Activated naive CD4-positive, alpha-beta T cell (primary cell): Measurements from ENCODE around the gene ACAD8.
A peak's percentile ranks its signal among the peaks of the same experiment; 100 is the strongest.
"Not testable (repeated sequence)": the region's sequence is repeated elsewhere in the genome, so short reads cannot be mapped to it uniquely, and the experiment has no call there.

Experiments
- DNase-seq, 4 experiments: peaks; one replicate each; lab custom pipeline; 2025; lab: John Stamatoyannopoulos, UW

The ACAD8 gene

GRCh38 chr11:134266841-134267251, 13.5 kb downstream of the ACAD8 start:
- no peak for DNase-seq

- no peak for DNase-seq
Observed at GRCh38 chr11:134267461-134267860, 14.1 kb downstream of the ACAD8 start.

- no peak for DNase-seq
Observed at GRCh38 chr11:134267966-134268365, 14.6 kb downstream of the ACAD8 start.

GRCh38 chr11:134270250-134270714, 16.9 kb downstream of the ACAD8 start:
- no peak for DNase-seq

GRCh38 chr11:134271978-134272377, 18.6 kb downstream of the ACAD8 start:
- DNase-seq: no peak

- no peak for DNase-seq
Observed at GRCh38 chr11:134272381-134273316, 19.3 kb downstream of the ACAD8 start.

- DNase-seq: no peak
Observed at GRCh38 chr11:134273317-134273712, 19.9 kb downstream of the ACAD8 start.

- DNase-seq: no peak
Observed at GRCh38 chr11:134275188-134275533, 21.8 kb downstream of the ACAD8 start.

- DNase-seq: peak; percentile 24 to 71 (median 49)
Observed at GRCh38 chr11:134275534-134276395, 22.4 kb downstream of the ACAD8 start, which contains the start of gene GLB1L3. Gene GLB1L3, plus strand, starts transcription at chr11:134276379. Its CDS starts 362 bp downstream, at chr11:134276741.

GRCh38 chr11:134276396-134277182, 23.2 kb downstream of the ACAD8 start:
- DNase-seq: no peak

GRCh38 chr11:134277183-134278001, 24.0 kb downstream of the ACAD8 start:
- DNase-seq: no peak

GRCh38 chr11:134278356-134278755, 25.0 kb downstream of the ACAD8 start:
- no peak for DNase-seq

GRCh38 chr11:134281635-134282034, 28.3 kb downstream of the ACAD8 start:
- DNase-seq: not testable (repeated sequence)

- DNase-seq: no peak
Observed at GRCh38 chr11:134282121-134283045, 29.0 kb downstream of the ACAD8 start.

GRCh38 chr11:134283461-134284230, 30.3 kb downstream of the ACAD8 start:
- DNase-seq: no peak

GRCh38 chr11:134284349-134284748, 31.0 kb downstream of the ACAD8 start:
- DNase-seq: not testable (repeated sequence)

GRCh38 chr11:134287561-134287960, 34.2 kb downstream of the ACAD8 start:
- no peak for DNase-seq

GRCh38 chr11:134288486-134288885, 35.1 kb downstream of the ACAD8 start:
- DNase-seq: no peak

GRCh38 chr11:134289167-134289566, 35.8 kb downstream of the ACAD8 start:
- no peak for DNase-seq
